Measurements from ENCODE around the gene USH1C. TPM values are rescaled to one million over a fixed set of nuclear protein-coding genes. Genes with fewer than 3 reads are reported as not detected.

USH1C gene
- total RNA-seq (100 to 1,000 TPM in 1 of 5 donors, 10 to 100 TPM in 3, 1 to 10 TPM in 1; 9.4 to 107 (median 22.6) TPM), polyA plus RNA-seq (10 to 100 TPM in 1 of 3 donors, 1 to 10 TPM in 2; 4.8 to 42.5 (median 7.1) TPM)
- long read RNA-seq, donor 1, transcript USH1C-211 (1 exons, 1,194 nt) = major isoform, 6 of 8 reads
- long read RNA-seq, donor 1, partial matches to known transcripts = 0 of 8 reads
- long read RNA-seq, donor 1, other reads (novel, unspliced or antisense) = 0 of 8 reads
- long read RNA-seq, donor 2, transcript USH1C-211 (1 exons, 1,194 nt) = major isoform, 10 of 17 reads
- long read RNA-seq, donor 2, transcript USH1C-202 (21 exons, 2,237 nt) = minor isoform, 7 of 17 reads
- long read RNA-seq, donor 2, partial matches to known transcripts = 0 of 17 reads
- long read RNA-seq, donor 2, other reads (novel, unspliced or antisense) = 0 of 17 reads
- long read RNA-seq, donor 3, partial matches to known transcripts = 0 of 1 reads
- long read RNA-seq, donor 3, other reads (novel, unspliced or antisense) = 0 of 1 reads
- long read RNA-seq, donor 4, partial matches to known transcripts = 0 of 2 reads
- long read RNA-seq, donor 4, other reads (novel, unspliced or antisense) = 0 of 2 reads
- long read RNA-seq, donor 5, partial matches to known transcripts = 0 of 1 reads
- long read RNA-seq, donor 5, other reads (novel, unspliced or antisense) = 0 of 1 reads
- long read RNA-seq, donor 6, partial matches to known transcripts = 0 of 8 reads
- long read RNA-seq, donor 6, other reads (novel, unspliced or antisense) = 0 of 8 reads
- long read RNA-seq, donor 7, transcript USH1C-211 (1 exons, 1,194 nt) = major isoform, 6 of 10 reads
- long read RNA-seq, donor 7, partial matches to known transcripts = 0 of 10 reads
- long read RNA-seq, donor 7, other reads (novel, unspliced or antisense) = 0 of 10 reads
- long read RNA-seq, donor 8, partial matches to known transcripts = 0 of 2 reads
- long read RNA-seq, donor 8, other reads (novel, unspliced or antisense) = 0 of 2 reads
- long read RNA-seq, donor 9, partial matches to known transcripts = 0 of 2 reads
- long read RNA-seq, donor 9, other reads (novel, unspliced or antisense) = 0 of 2 reads
- long read RNA-seq, donor 10, transcript USH1C-211 (1 exons, 1,194 nt) = major isoform, 6 of 11 reads
- long read RNA-seq, donor 10, partial matches to known transcripts = 0 of 11 reads
- long read RNA-seq, donor 10, other reads (novel, unspliced or antisense) = 0 of 11 reads

DNA sequence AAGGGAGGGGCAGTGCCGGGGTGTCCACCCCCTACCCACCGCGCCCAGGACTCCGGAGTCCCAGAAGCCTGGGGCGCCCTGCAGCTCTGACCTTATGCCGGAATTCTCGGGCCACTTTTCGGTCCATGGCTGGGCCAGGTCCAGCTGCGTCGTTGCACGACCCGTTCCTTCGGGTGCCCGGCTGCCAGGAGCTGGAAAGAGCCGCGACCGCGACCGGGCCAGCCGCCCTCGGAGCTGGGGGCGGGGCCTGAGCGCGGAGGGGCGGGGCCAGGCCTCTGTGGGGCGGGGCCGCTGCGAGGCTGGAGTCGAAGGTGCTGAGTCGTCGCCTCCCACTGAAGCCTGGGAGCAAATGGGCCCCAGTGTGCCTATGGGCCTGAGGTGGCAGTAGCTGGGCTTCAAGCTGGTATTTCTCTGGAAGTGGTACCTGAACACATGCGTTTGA is at the start of gene USH1C:
Gene USH1C (minus strand): TSS at position 236 of the 442 bp plus-strand sequence. CDS start 109 bp downstream, at position 127.
- Histone ChIP-seq H3K9me3 (no peaks in the 10 kb centered on the region), H3K4me1 (peaks cover 4 to 9% (median 8%) of the 10 kb centered on the region in 4 donors), H3K27ac (peak within 1 kb of the TSS; percentile 44 to 75 (median 69)), H3K4me3 (peak within 1 kb of the TSS; percentile 31 to 55 (median 45)), H3K27me3 (peaks cover 0 to 57% (median 20%) of the 10 kb centered on the region in 3 donors), H3K36me3 (no peaks in the 10 kb centered on the region)
- intact Hi-C loops (cut with DNase I; ENCODE audit: low total_unique reads) = no loop called here
- no peak for TF ChIP-seq POLR2A (IDR thresholded peaks at IDR 0.05)
- TF ChIP-seq, protein P1, sequence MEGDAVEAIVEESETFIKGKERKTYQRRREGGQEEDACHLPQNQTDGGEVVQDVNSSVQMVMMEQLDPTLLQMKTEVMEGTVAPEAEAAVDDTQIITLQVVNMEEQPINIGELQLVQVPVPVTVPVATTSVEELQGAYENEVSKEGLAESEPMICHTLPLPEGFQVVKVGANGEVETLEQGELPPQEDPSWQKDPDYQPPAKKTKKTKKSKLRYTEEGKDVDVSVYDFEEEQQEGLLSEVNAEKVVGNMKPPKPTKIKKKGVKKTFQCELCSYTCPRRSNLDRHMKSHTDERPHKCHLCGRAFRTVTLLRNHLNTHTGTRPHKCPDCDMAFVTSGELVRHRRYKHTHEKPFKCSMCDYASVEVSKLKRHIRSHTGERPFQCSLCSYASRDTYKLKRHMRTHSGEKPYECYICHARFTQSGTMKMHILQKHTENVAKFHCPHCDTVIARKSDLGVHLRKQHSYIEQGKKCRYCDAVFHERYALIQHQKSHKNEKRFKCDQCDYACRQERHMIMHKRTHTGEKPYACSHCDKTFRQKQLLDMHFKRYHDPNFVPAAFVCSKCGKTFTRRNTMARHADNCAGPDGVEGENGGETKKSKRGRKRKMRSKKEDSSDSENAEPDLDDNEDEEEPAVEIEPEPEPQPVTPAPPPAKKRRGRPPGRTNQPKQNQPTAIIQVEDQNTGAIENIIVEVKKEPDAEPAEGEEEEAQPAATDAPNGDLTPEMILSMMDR (IDR thresholded peaks at IDR 0.05) = no peak
- peak in 1 of 3 donors; percentile 26 for TF ChIP-seq POLR2AphosphoS5 (IDR thresholded peaks at IDR 0.05)
- no peak for TF ChIP-seq EP300 (IDR thresholded peaks at IDR 0.05)
- WGBS, 5 donors = 4 to 13% (median 7%) methylated on average over 10 to 32 of the region's 32 CpGs
- peak; percentile 72 to 81 for DNase-seq

DNA sequence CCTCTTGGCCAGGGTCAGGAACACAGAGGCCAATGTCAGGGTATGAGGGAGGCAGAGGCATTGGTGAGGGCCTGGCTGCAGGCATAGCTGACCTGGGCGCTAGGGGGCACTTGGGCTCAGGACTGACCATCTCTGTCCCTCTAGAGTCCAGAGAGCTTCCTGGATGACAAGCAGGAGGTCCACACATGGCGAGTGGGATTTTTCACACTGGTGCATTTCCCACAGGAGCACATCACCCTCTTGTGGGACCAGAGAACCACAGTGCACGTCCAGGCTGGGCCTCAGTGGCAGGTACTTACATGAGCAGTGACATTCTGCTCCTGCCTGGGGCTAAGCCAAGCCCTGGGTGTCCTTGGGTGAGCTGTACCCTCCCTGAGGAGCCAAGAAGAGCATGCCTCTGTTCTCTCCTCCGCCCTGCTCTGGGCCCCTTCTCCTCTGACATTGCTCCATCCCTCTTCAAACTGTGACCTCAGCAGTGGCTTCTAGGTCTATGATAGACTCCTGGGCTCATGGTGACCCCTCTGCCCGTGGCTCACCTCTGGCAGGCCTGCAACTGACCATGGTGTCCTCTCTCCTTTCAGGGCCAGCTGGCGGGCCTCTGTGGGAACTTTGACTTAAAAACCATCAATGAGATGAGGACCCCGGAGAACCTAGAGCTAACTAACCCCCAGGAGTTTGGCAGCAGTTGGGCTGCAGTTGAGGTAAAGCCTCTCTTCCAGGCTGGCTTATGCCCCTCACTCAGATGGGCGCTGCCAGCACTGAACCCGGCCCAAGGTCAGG is 49.4 kb upstream of the USH1C start:
- 60 to 76% (median 68%) methylated on average over 7 to 9 of the region's 9 CpGs for WGBS, 5 donors
- Histone ChIP-seq H3K4me3 (no peak overlapping the region), H3K27me3 (peaks cover 0 to 36% (median 0%) of the 10 kb centered on the region in 3 donors), H3K36me3 (no peaks in the 10 kb centered on the region), H3K9me3 (no peaks in the 10 kb centered on the region), H3K4me1 (no peaks in the 10 kb centered on the region), H3K27ac (no peak overlapping the region)
- intact Hi-C loops (cut with DNase I; ENCODE audit: low total_unique reads) = no loop called here
- TF ChIP-seq, protein P1 (IDR thresholded peaks at IDR 0.05) = no peak
- TF ChIP-seq POLR2A (IDR thresholded peaks at IDR 0.05) (no peak), POLR2AphosphoS5 (IDR thresholded peaks at IDR 0.05) (no peak), EP300 (IDR thresholded peaks at IDR 0.05) (no peak)
- DNase-seq = no peak

DNA sequence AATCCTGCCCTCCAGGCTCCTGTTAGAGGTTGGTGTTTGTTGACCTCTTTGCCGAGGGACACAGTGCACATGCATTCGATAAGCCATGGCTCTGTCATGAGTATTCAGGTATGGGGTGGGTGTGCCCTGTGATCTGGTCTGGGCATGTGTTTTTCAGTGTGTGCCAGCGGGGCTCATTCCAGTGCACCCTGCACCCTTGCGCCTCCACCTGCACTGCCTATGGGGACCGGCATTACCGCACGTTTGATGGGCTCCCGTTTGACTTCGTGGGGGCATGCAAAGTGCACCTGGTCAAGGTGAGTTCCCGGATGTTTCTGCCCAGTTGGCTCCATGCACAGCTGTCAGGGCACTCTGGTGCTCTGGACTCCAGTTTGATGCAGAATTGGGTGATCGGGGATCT is 47.1 kb upstream of the USH1C start:
- no peak for DNase-seq

More for the DNA sequence above, 47.1 kb upstream of the USH1C start:
- Histone ChIP-seq H3K4me3 (no peak overlapping the region), H3K27me3 (peaks cover 0 to 35% (median 0%) of the 10 kb centered on the region in 3 donors), H3K36me3 (no peaks in the 10 kb centered on the region), H3K27ac (no peak overlapping the region), H3K9me3 (no peaks in the 10 kb centered on the region), H3K4me1 (no peaks in the 10 kb centered on the region)
- TF ChIP-seq POLR2A (IDR thresholded peaks at IDR 0.05) = no peak
- TF ChIP-seq, protein P1 (IDR thresholded peaks at IDR 0.05) = no peak
- TF ChIP-seq POLR2AphosphoS5 (IDR thresholded peaks at IDR 0.05) = no peak
- TF ChIP-seq EP300 (IDR thresholded peaks at IDR 0.05) = no peak
- intact Hi-C loops (cut with DNase I; ENCODE audit: low total_unique reads) = no loop called here
- 82 to 92% (median 86%) methylated on average over 7 to 11 of the region's 11 CpGs for WGBS, 5 donors
